Measurements from ENCODE around the gene USP20. TPM values are rescaled to one million over a fixed set of nuclear protein-coding genes. Genes with fewer than 3 reads are reported as not detected.

The USP20 gene
- total and polyA plus RNA-seq, 10 of the 15 experiments (the other 5 are each of a cell fraction or from before 2014, with no cell fraction given), result 0.66 to 23.3 (median 11.0) TPM

- no peak for TF ChIP-seq BACH1 (IDR thresholded peaks at IDR 0.05; ENCODE audit: borderline replicate concordance)
- no peak for TF ChIP-seq RAD51 (IDR thresholded peaks at IDR 0.05)
- no peak for TF ChIP-seq PAX5 (IDR thresholded peaks at IDR 0.05; ENCODE audit: borderline replicate concordance, low read depth, low read length)
- TF ChIP-seq MEF2A (IDR thresholded peaks at IDR 0.05; ENCODE audit: insufficient read depth, low read depth, low read length), result no peak
- no peak for TF ChIP-seq POU2F2 (IDR thresholded peaks at IDR 0.05; ENCODE audit: borderline replicate concordance, low read depth, low read length)
- no peak for TF ChIP-seq EGR1 (IDR thresholded peaks at IDR 0.05; ENCODE audit: borderline replicate concordance in 1 of 2, low read depth in 2 of 2, low read length in 2 of 2)
- TF ChIP-seq ATF7 (IDR thresholded peaks at IDR 0.05; ENCODE audit: low read depth), result no peak
Measured at GRCh38 chr9:129785866-129786265, 49.4 kb upstream of the USP20 start (continued).

GRCh38 chr9:129786481-129786880, 48.8 kb upstream of the USP20 start:
- POLR2A ChIA-PET, result interaction anchor here (0.7 kb wide), 1 partner anchor 162 kb away, joined by 3 read pairs; no protein-coding TSS in a partner anchor
- no peak for FAIRE-seq
- TF ChIP-seq YY1 (IDR thresholded peaks at IDR 0.05; ENCODE audit: low read depth, low read length) (no peak), KLF5 (IDR thresholded peaks at IDR 0.05; ENCODE audit: partially characterized antibody) (no peak), NFYA (IDR thresholded peaks at IDR 0.05; ENCODE audit: borderline replicate concordance, low read depth, low read length) (no peak), SUPT20H (IDR thresholded peaks at IDR 0.05; ENCODE audit: borderline replicate concordance, control insufficient read depth, low read depth, low read length) (no peak), IRF3 (IDR thresholded peaks at IDR 0.05) (no peak), ZNF592 (IDR thresholded peaks at IDR 0.05) (no peak), RELA (IDR thresholded peaks at IDR 0.05; ENCODE audit: borderline replicate concordance, partially characterized antibody) (no peak), GABPA (IDR thresholded peaks at IDR 0.05; ENCODE audit: low read depth) (no peak), EED (IDR thresholded peaks at IDR 0.05; ENCODE audit: low read depth) (no peak), RB1 (IDR thresholded peaks at IDR 0.05; ENCODE audit: borderline replicate concordance) (no peak), MYC (IDR thresholded peaks at IDR 0.05; ENCODE audit: insufficient read depth, insufficient read length, insufficient replicate concordance, low read length, severe bottlenecking) (no peak), IRF4 (IDR thresholded peaks at IDR 0.05; ENCODE audit: low read depth, low read length) (no peak), RBBP5 (conservative IDR thresholded peaks at IDR 0.05) (no peak)

More at GRCh38 chr9:129786481-129786880, 48.8 kb upstream of the USP20 start:
- no peak overlapping the region for H3K4me3 ChIP-seq
- 38% methylated on average over 10 of the region's 10 CpGs for WGBS (ENCODE audit: insufficient coverage, insufficient replicate concordance, low lambda C conversion rate, missing lambda C conversion rate)
- H4K20me1 ChIP-seq (ENCODE audit: control insufficient read depth, insufficient read depth), result no peaks in the 10 kb centered on the region
- no peaks in the 10 kb centered on the region; the same call in 2 of the 3 replicates for H3K9me3 ChIP-seq (replicated peaks; ENCODE audit: control insufficient read depth, insufficient read depth, low read length)
- SMC1A ChIA-PET (ENCODE audit: uncharacterized antibody, unreplicated experiment), result interaction anchor here (2.7 kb wide), 1 partner anchor 48 kb away, joined by 8 read pairs; no protein-coding TSS in a partner anchor
- H2AFZ ChIP-seq (ENCODE audit: control insufficient read depth, low read depth, low read length), result no peak overlapping the region
- in situ Hi-C loops (cut with MboI) (no loop called here), intact Hi-C loops (cut with micrococcal nuclease; ENCODE audit: unreplicated experiment) (no loop called here)
- H3K9ac ChIP-seq (ENCODE audit: control insufficient read depth, insufficient read depth, low read length), result no peak overlapping the region
- H3K4me2 ChIP-seq (ENCODE audit: control insufficient read depth, insufficient read depth), result no peak overlapping the region
- DNase-seq (ENCODE audit: low read depth, low spot score) (no peak), ATAC-seq (no peak)
- H3K36me3 ChIP-seq (ENCODE audit: control insufficient read depth in 2 of 2, insufficient read depth in 2 of 2, low read length in 1 of 2), result no peaks in the 10 kb centered on the region
- BruUV-seq (replicated peaks), result no TSS peak
- CTCF ChIA-PET, result interaction anchor here (0.6 to 3.3 kb wide), 3 partner anchors 49 to 60 kb away, joined by 3 to 23 read pairs (median 9); no protein-coding TSS in a partner anchor
- RAD21 ChIA-PET (ENCODE audit: unreplicated experiment), result interaction anchor here (1.1 kb wide), 1 partner anchor 49 kb away, joined by 4 read pairs; no protein-coding TSS in a partner anchor
- no peaks in the 10 kb centered on the region for H3K27me3 ChIP-seq (replicated peaks in 1 of 2; ENCODE audit: control insufficient read depth in 2 of 2, insufficient read depth in 2 of 2, low read length in 1 of 2)
- H3K4me1 ChIP-seq (ENCODE audit: control insufficient read depth, insufficient read depth, low read length), result no peaks in the 10 kb centered on the region
- no peak overlapping the region for H3K27ac ChIP-seq (ENCODE audit: control insufficient read depth, insufficient read depth)
- no peaks in the 10 kb centered on the region for H3K79me2 ChIP-seq (ENCODE audit: control insufficient read depth, insufficient read depth, low read length)
